Measurements from ENCODE around the gene OAF. TPM values are rescaled to one million over a fixed set of nuclear protein-coding genes. Genes with fewer than 3 reads are reported as not detected.

OAF gene
- total RNA-seq, 1 donor from 2014 or later, result 17.8 TPM

GRCh38 chr11:120220747-120221037 lies 9.9 kb downstream of the OAF start:
- Histone ChIP-seq H3K27me3 (ENCODE audit: low read depth) (no peaks in the 10 kb centered on the region), H3K4me3 (no peak overlapping the region), H3K36me3 (no peaks in the 10 kb centered on the region), H3K9me3 (no peaks in the 10 kb centered on the region), H3K27ac (no peak overlapping the region), H3K4me1 (peaks cover 23% of the 10 kb centered on the region)
- TF ChIP-seq, protein P1, sequence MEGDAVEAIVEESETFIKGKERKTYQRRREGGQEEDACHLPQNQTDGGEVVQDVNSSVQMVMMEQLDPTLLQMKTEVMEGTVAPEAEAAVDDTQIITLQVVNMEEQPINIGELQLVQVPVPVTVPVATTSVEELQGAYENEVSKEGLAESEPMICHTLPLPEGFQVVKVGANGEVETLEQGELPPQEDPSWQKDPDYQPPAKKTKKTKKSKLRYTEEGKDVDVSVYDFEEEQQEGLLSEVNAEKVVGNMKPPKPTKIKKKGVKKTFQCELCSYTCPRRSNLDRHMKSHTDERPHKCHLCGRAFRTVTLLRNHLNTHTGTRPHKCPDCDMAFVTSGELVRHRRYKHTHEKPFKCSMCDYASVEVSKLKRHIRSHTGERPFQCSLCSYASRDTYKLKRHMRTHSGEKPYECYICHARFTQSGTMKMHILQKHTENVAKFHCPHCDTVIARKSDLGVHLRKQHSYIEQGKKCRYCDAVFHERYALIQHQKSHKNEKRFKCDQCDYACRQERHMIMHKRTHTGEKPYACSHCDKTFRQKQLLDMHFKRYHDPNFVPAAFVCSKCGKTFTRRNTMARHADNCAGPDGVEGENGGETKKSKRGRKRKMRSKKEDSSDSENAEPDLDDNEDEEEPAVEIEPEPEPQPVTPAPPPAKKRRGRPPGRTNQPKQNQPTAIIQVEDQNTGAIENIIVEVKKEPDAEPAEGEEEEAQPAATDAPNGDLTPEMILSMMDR (IDR thresholded peaks at IDR 0.05), result no peak
- intact Hi-C loops (cut with DNase I), result loop anchor here (10.0 kb wide), 1 partner anchor 46 kb away; no protein-coding TSS in a partner anchor
- DNase-seq (no peak), ATAC-seq (no peak)

DNA sequence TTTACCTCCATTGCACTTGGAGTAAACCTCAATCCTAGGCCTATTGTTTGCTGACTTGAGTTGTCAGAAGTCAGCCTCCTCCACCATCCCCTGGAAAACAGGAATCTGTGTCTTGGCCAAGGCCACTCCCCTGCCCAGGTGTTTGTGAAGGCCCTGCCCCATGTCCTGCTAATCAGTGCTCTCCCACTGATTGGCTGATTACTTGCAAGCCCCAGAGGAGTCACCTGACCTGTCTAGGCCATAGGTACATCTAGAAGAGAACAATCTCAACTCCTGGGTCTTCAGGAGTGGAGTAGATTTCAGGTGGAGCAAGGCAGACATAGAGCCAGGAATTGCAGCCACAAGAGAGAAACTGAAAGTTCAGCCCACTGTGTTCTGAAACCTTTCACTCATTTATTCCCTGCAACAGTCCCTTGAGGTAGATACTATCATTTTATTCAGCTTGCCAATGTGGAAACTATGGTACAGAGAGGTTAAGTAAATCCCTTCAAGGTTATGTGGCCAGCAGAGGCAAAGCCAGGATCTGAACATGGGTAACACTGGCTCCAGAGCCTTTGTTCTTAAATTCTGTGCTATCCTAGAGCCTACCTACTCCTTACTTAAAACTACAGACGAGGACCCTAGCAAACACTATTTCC lies 10.4 kb downstream of the OAF start:
- Histone ChIP-seq H3K27me3 (ENCODE audit: low read depth) (no peaks in the 10 kb centered on the region), H3K4me1 (peaks cover 27% of the 10 kb centered on the region), H3K4me3 (no peak overlapping the region), H3K27ac (no peak overlapping the region), H3K36me3 (no peaks in the 10 kb centered on the region), H3K9me3 (no peaks in the 10 kb centered on the region)
- intact Hi-C loops (cut with DNase I), result loop anchor here (10.0 kb wide), 1 partner anchor 46 kb away; no protein-coding TSS in a partner anchor
- ATAC-seq (no peak), DNase-seq (no peak)
- TF ChIP-seq, protein P1 (IDR thresholded peaks at IDR 0.05), result no peak

DNA sequence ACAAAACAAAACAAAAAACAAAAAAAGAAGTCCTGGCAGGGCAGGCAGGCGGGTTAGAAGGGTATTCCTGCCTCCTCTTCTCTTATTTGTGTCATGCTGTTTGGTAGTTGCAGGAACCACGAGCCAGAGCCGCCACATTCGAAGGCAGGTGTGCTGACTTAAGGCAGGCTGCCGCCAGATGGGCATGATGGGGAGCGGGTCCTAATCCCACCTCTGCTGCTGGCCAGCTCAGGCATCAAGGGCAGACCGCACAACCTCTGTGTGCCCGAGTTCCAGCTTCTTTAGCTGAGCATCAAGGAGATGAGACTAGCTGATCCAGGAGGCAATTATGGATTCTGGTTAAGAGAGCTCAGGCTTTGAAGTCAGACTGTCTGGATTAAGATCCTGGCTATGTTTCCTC lies 12.1 kb downstream of the OAF start:
- H3K27me3 ChIP-seq (ENCODE audit: low read depth), result no peaks in the 10 kb centered on the region
- H3K9me3 ChIP-seq, result no peaks in the 10 kb centered on the region
- no peak for DNase-seq
- H3K27ac ChIP-seq, result no peak overlapping the region
- H3K4me3 ChIP-seq, result no peak overlapping the region
- peaks cover 25% of the 10 kb centered on the region for H3K4me1 ChIP-seq
- no peak for ATAC-seq
- TF ChIP-seq, protein P1 (IDR thresholded peaks at IDR 0.05), result no peak
- intact Hi-C loops (cut with DNase I), result loop anchor here (10.0 kb wide), 1 partner anchor 48 kb away; no protein-coding TSS in a partner anchor
- no peaks in the 10 kb centered on the region for H3K36me3 ChIP-seq

- no peak for DNase-seq
- Histone ChIP-seq H3K36me3 (no peaks in the 10 kb centered on the region), H3K27me3 (ENCODE audit: low read depth) (no peaks in the 10 kb centered on the region), H3K4me1 (peaks cover 18% of the 10 kb centered on the region), H3K9me3 (no peaks in the 10 kb centered on the region), H3K4me3 (no peak overlapping the region), H3K27ac (no peak overlapping the region)
- intact Hi-C loops (cut with DNase I), result loop anchor here (10.0 kb wide), 1 partner anchor 49 kb away; no protein-coding TSS in a partner anchor
- ATAC-seq, result no peak
- TF ChIP-seq, protein P1 (IDR thresholded peaks at IDR 0.05), result no peak
Observed at GRCh38 chr11:120223793-120224192, 13.0 kb downstream of the OAF start.

DNA sequence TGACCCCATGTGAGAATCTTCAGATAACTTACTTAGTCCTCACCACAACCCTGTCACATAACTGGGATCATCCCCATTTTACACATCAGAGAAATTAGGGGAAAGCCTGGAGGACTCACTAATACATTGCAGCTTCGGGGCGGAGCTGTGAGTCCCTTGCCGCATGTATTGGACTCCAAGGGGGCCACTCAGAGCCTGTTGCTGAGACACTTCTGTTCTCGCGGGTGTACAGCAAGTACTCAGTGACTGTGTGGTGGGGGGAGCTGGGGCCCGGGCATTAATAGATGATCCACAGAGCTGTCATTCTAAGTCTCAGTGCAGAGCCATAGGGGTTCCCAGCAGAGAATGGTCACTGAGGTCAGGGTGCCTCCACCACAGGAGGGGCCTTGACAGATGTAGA lies 13.5 kb downstream of the OAF start:
- H3K4me1 ChIP-seq, result peaks cover 18% of the 10 kb centered on the region
- H3K27ac ChIP-seq, result no peak overlapping the region
- no peak for ATAC-seq

More for the DNA sequence above, 13.5 kb downstream of the OAF start:
- no peak overlapping the region for H3K4me3 ChIP-seq
- intact Hi-C loops (cut with DNase I), result loop anchor here (10.0 kb wide), 1 partner anchor 50 kb away; no protein-coding TSS in a partner anchor
- TF ChIP-seq, protein P1 (IDR thresholded peaks at IDR 0.05), result no peak
- no peaks in the 10 kb centered on the region for H3K27me3 ChIP-seq (ENCODE audit: low read depth)
- no peaks in the 10 kb centered on the region for H3K9me3 ChIP-seq
- H3K36me3 ChIP-seq, result no peaks in the 10 kb centered on the region
- DNase-seq, result no peak

All from lower lobe of right lung (tissue), 2 donors.